ENCODE data around the gene PHLDA1. TPM values are rescaled to one million over a fixed set of nuclear protein-coding genes. Genes with fewer than 3 reads are reported as not detected.

PHLDA1 gene
- polyA plus RNA-seq (2013), result 3.8 and 4.5 TPM in 2 replicates

- H3K4ac ChIP-seq (ENCODE audit: low read depth, low read length), result peak within 1 kb of the TSS; percentile 15
- H2BK120ac ChIP-seq (ENCODE audit: insufficient read depth, low read length, poor library complexity), result peak within 1 kb of the TSS; percentile 81
- peak within 1 kb of the TSS; percentile 74 for H3K9ac ChIP-seq (ENCODE audit: low read length)
- H3K79me2 ChIP-seq (ENCODE audit: control insufficient read depth, insufficient read depth, low read length, poor library complexity), result peaks cover 13% of the 10 kb centered on the region
- peak within 1 kb of the TSS; percentile 89 for H3K27ac ChIP-seq (ENCODE audit: low read depth, low read length)
- H4K12ac ChIP-seq (ENCODE audit: low read depth, low read length), result peak within 1 kb of the TSS; percentile 25
- H2AFZ ChIP-seq (ENCODE audit: insufficient read depth, low read length, poor library complexity), result peak within 1 kb of the TSS; percentile 68
- no peaks in the 10 kb centered on the region for H3K27me3 ChIP-seq (ENCODE audit: insufficient read depth, low read length)
- H4K91ac ChIP-seq (ENCODE audit: low read depth, low read length), result peak within 1 kb of the TSS; percentile 75
- peak within 1 kb of the TSS; percentile 80 for H4K8ac ChIP-seq (ENCODE audit: low read depth, low read length)
- H3K14ac ChIP-seq (ENCODE audit: low read length), result peak within 1 kb of the TSS; percentile 50
- H3K18ac ChIP-seq (ENCODE audit: low read length), result peak within 1 kb of the TSS; percentile 60
- peaks cover 14% of the 10 kb centered on the region for H3K79me1 ChIP-seq (ENCODE audit: low read length)
- no CpG with 5 or more reads among the region's 67 CpGs for WGBS (ENCODE audit: extremely low coverage, insufficient coverage, insufficient read length)
- peak; percentile 98 for DNase-seq
- H3K9me3 ChIP-seq (ENCODE audit: insufficient read depth, low read depth, low read length), result no peaks in the 10 kb centered on the region
- H3K36me3 ChIP-seq (ENCODE audit: control insufficient read depth in 1 of 2, insufficient read depth in 2 of 2, low read length in 2 of 2), result no peaks in the 10 kb centered on the region
- peak within 1 kb of the TSS; percentile 55 for H3K4me2 ChIP-seq (ENCODE audit: low read length)
- peaks cover 2 to 4% of the 10 kb centered on the region in 2 experiments for H3K4me1 ChIP-seq (ENCODE audit: control insufficient read depth in 1 of 2, insufficient read depth in 2 of 2, low read length in 2 of 2)
- H3K23ac ChIP-seq (ENCODE audit: low read length), result no peak within 1 kb of the TSS
- peak within 1 kb of the TSS; percentile 82 for H3K4me3 ChIP-seq (ENCODE audit: low read depth, low read length)
- no peak within 1 kb of the TSS for H2AK5ac ChIP-seq (ENCODE audit: low read length)
- H2BK5ac ChIP-seq (ENCODE audit: low read depth, low read length, poor library complexity), result peak within 1 kb of the TSS; percentile 78
- peak within 1 kb of the TSS; percentile 62 for H2BK12ac ChIP-seq (ENCODE audit: low read length)
Observed at GRCh38 chr12:76031414-76032042, at the start of gene PHLDA1. Gene PHLDA1, minus strand, starts transcription at chr12:76031776.

- Histone ChIP-seq H3K36me3 (ENCODE audit: control insufficient read depth in 1 of 2, insufficient read depth in 2 of 2, low read length in 2 of 2) (peaks cover 3 to 6% of the 10 kb centered on the region in 2 experiments), H3K4ac (ENCODE audit: low read depth, low read length) (peak overlapping the region; percentile 96), H3K14ac (ENCODE audit: low read length) (no peak overlapping the region), H3K79me2 (ENCODE audit: control insufficient read depth, insufficient read depth, low read length, poor library complexity) (peaks cover 13% of the 10 kb centered on the region), H4K12ac (ENCODE audit: low read depth, low read length) (no peak overlapping the region), H2BK5ac (ENCODE audit: low read depth, low read length, poor library complexity) (no peak overlapping the region), H3K9me3 (ENCODE audit: insufficient read depth, low read depth, low read length) (no peaks in the 10 kb centered on the region), H3K18ac (ENCODE audit: low read length) (no peak overlapping the region), H3K27me3 (ENCODE audit: insufficient read depth, low read length) (no peaks in the 10 kb centered on the region), H3K4me1 (ENCODE audit: control insufficient read depth in 1 of 2, insufficient read depth in 2 of 2, low read length in 2 of 2) (peaks cover 2% of the 10 kb centered on the region in 2 experiments), H2BK120ac (ENCODE audit: insufficient read depth, low read length, poor library complexity) (no peak overlapping the region), H3K4me3 (ENCODE audit: low read depth, low read length) (no peak overlapping the region), H3K79me1 (ENCODE audit: low read length) (peaks cover 6% of the 10 kb centered on the region), H3K9ac (ENCODE audit: low read length) (no peak overlapping the region), H4K91ac (ENCODE audit: low read depth, low read length) (no peak overlapping the region), H4K8ac (ENCODE audit: low read depth, low read length) (no peak overlapping the region), H3K23ac (ENCODE audit: low read length) (no peak overlapping the region), H2AK5ac (ENCODE audit: low read length) (no peak overlapping the region), H3K27ac (ENCODE audit: low read depth, low read length) (no peak overlapping the region), H2BK12ac (ENCODE audit: low read length) (no peak overlapping the region), H2AFZ (ENCODE audit: insufficient read depth, low read length, poor library complexity) (no peak overlapping the region), H3K4me2 (ENCODE audit: low read length) (no peak overlapping the region)
- WGBS (ENCODE audit: extremely low coverage, insufficient coverage, insufficient read length), result no CpG with 5 or more reads among the region's 6 CpGs
- DNase-seq, result no peak
Observed at GRCh38 chr12:76080729-76081415, 49.3 kb upstream of the PHLDA1 start.

GRCh38 chr12:76080017-76080728 lies 48.6 kb upstream of the PHLDA1 start:
- Histone ChIP-seq H3K27ac (ENCODE audit: low read depth, low read length) (no peak overlapping the region), H3K79me1 (ENCODE audit: low read length) (peaks cover 6% of the 10 kb centered on the region), H3K4me1 (ENCODE audit: control insufficient read depth in 1 of 2, insufficient read depth in 2 of 2, low read length in 2 of 2) (peaks cover 2% of the 10 kb centered on the region in 2 experiments), H3K4ac (ENCODE audit: low read depth, low read length) (peak overlapping the region; percentile 96), H2BK5ac (ENCODE audit: low read depth, low read length, poor library complexity) (no peak overlapping the region), H4K91ac (ENCODE audit: low read depth, low read length) (no peak overlapping the region), H3K36me3 (ENCODE audit: control insufficient read depth in 1 of 2, insufficient read depth in 2 of 2, low read length in 2 of 2) (peaks cover 3 to 6% of the 10 kb centered on the region in 2 experiments), H4K12ac (ENCODE audit: low read depth, low read length) (no peak overlapping the region), H3K4me3 (ENCODE audit: low read depth, low read length) (no peak overlapping the region), H4K8ac (ENCODE audit: low read depth, low read length) (no peak overlapping the region), H3K79me2 (ENCODE audit: control insufficient read depth, insufficient read depth, low read length, poor library complexity) (peaks cover 13% of the 10 kb centered on the region), H2AFZ (ENCODE audit: insufficient read depth, low read length, poor library complexity) (no peak overlapping the region), H3K27me3 (ENCODE audit: insufficient read depth, low read length) (no peaks in the 10 kb centered on the region), H3K14ac (ENCODE audit: low read length) (no peak overlapping the region), H3K9ac (ENCODE audit: low read length) (no peak overlapping the region), H2BK12ac (ENCODE audit: low read length) (no peak overlapping the region), H3K4me2 (ENCODE audit: low read length) (no peak overlapping the region), H3K18ac (ENCODE audit: low read length) (no peak overlapping the region), H2AK5ac (ENCODE audit: low read length) (no peak overlapping the region), H3K9me3 (ENCODE audit: insufficient read depth, low read depth, low read length) (no peaks in the 10 kb centered on the region), H3K23ac (ENCODE audit: low read length) (no peak overlapping the region), H2BK120ac (ENCODE audit: insufficient read depth, low read length, poor library complexity) (no peak overlapping the region)
- no CpG with 5 or more reads among the region's 2 CpGs for WGBS (ENCODE audit: extremely low coverage, insufficient coverage, insufficient read length)
- peak; percentile 15 to 65 for DNase-seq

GRCh38 chr12:76078748-76079147 lies 47.2 kb upstream of the PHLDA1 start:
- Histone ChIP-seq H3K27ac (ENCODE audit: low read depth, low read length) (no peak overlapping the region), H3K36me3 (ENCODE audit: control insufficient read depth in 1 of 2, insufficient read depth in 2 of 2, low read length in 2 of 2) (peaks cover 3 to 6% of the 10 kb centered on the region in 2 experiments), H3K79me1 (ENCODE audit: low read length) (no peaks in the 10 kb centered on the region), H3K4ac (ENCODE audit: low read depth, low read length) (no peak overlapping the region), H4K12ac (ENCODE audit: low read depth, low read length) (no peak overlapping the region), H2AK5ac (ENCODE audit: low read length) (no peak overlapping the region), H3K4me1 (ENCODE audit: control insufficient read depth in 1 of 2, insufficient read depth in 2 of 2, low read length in 2 of 2) (peaks cover 2% of the 10 kb centered on the region in 2 experiments), H2BK120ac (ENCODE audit: insufficient read depth, low read length, poor library complexity) (no peak overlapping the region), H3K23ac (ENCODE audit: low read length) (no peak overlapping the region), H4K91ac (ENCODE audit: low read depth, low read length) (no peak overlapping the region), H3K9ac (ENCODE audit: low read length) (no peak overlapping the region), H3K18ac (ENCODE audit: low read length) (no peak overlapping the region), H2AFZ (ENCODE audit: insufficient read depth, low read length, poor library complexity) (no peak overlapping the region), H3K14ac (ENCODE audit: low read length) (no peak overlapping the region), H2BK12ac (ENCODE audit: low read length) (no peak overlapping the region), H3K27me3 (ENCODE audit: insufficient read depth, low read length) (no peaks in the 10 kb centered on the region), H3K79me2 (ENCODE audit: control insufficient read depth, insufficient read depth, low read length, poor library complexity) (peaks cover 11% of the 10 kb centered on the region), H3K4me2 (ENCODE audit: low read length) (no peak overlapping the region), H4K8ac (ENCODE audit: low read depth, low read length) (no peak overlapping the region), H3K9me3 (ENCODE audit: insufficient read depth, low read depth, low read length) (no peaks in the 10 kb centered on the region), H2BK5ac (ENCODE audit: low read depth, low read length, poor library complexity) (no peak overlapping the region), H3K4me3 (ENCODE audit: low read depth, low read length) (no peak overlapping the region)
- WGBS (ENCODE audit: extremely low coverage, insufficient coverage, insufficient read length), result no CpG with 5 or more reads among the region's 2 CpGs
- DNase-seq, result no peak
